Mesothelial cell of epicardium (in vitro differentiated cells): Measurements from ENCODE around the gene INPP5F. TPM values are rescaled to one million over a fixed set of nuclear protein-coding genes. Genes with fewer than 3 reads are reported as not detected.

ENCODE experiments used
- DNase-seq, 2 experiments: peaks; one replicate each; pipeline ENCODE4 v3.0.0; 2021; ENCODE audit warnings: low spot score in 2 of 2; ENCODE audit not compliant: unreplicated experiment in 2 of 2
- H3K27ac Mint-ChIP-seq: 2 replicates; pipeline ENCODE4 v1.8.0; 2021; ENCODE audit warnings: mixed read lengths
- H3K27me3 Mint-ChIP-seq: 2 replicates; pipeline ENCODE4 v1.8.0; 2021; ENCODE audit warnings: low read depth, mixed read lengths
- H3K36me3 Mint-ChIP-seq: 2 replicates; pipeline ENCODE4 v1.8.0; 2021; ENCODE audit warnings: mixed read lengths
- H3K4me1 Mint-ChIP-seq: 2 replicates; pipeline ENCODE4 v1.8.0; 2021; ENCODE audit warnings: mixed read lengths
- H3K4me3 Mint-ChIP-seq: 2 replicates; pipeline ENCODE4 v1.8.0; 2021; ENCODE audit warnings: mild to moderate bottlenecking, moderate library complexity, mixed read lengths
- H3K9me3 Mint-ChIP-seq: 2 replicates; pipeline ENCODE4 v1.8.0; 2021; ENCODE audit warnings: mixed read lengths
- CTCF ChIP-seq: fragments of 200-600 bp; sonication (generic); IDR thresholded peaks from one replicate; pipeline ENCODE4 v1.5.0; 2021; ENCODE audit warnings: antibody characterized with exemption; ENCODE audit not compliant: unreplicated experiment
- total RNA-seq: library from RNA; stranded (reverse); gene quantifications from 3 replicates; pipeline ENCODE4 v1.2.1, GENCODE V29; 2021

INPP5F gene
- total RNA-seq, 1 donor from 2014 or later = 56.5 TPM

GRCh38 chr10:119777686-119778085 lies 51.8 kb downstream of the INPP5F start:
- no peaks in the 10 kb centered on the region for H3K9me3 Mint-ChIP-seq
- no peak overlapping the region for H3K4me3 Mint-ChIP-seq
- no peak overlapping the region for H3K27ac Mint-ChIP-seq
- TF ChIP-seq CTCF = no peak
- no peaks in the 10 kb centered on the region for H3K4me1 Mint-ChIP-seq
- no peak for DNase-seq
- H3K27me3 Mint-ChIP-seq = no peaks in the 10 kb centered on the region
- peaks cover 4% of the 10 kb centered on the region for H3K36me3 Mint-ChIP-seq

- H3K9me3 Mint-ChIP-seq = no peaks in the 10 kb centered on the region
- H3K4me3 Mint-ChIP-seq = no peak overlapping the region
- H3K27ac Mint-ChIP-seq = no peak overlapping the region
- no peaks in the 10 kb centered on the region for H3K4me1 Mint-ChIP-seq
- no peaks in the 10 kb centered on the region for H3K27me3 Mint-ChIP-seq
- DNase-seq = no peak
- no peak for TF ChIP-seq CTCF
- H3K36me3 Mint-ChIP-seq = peaks cover 2% of the 10 kb centered on the region
Measured at GRCh38 chr10:119778776-119779445, 53.1 kb downstream of the INPP5F start.

GRCh38 chr10:119780879-119781480 lies 55.1 kb downstream of the INPP5F start:
- no peak overlapping the region for H3K27ac Mint-ChIP-seq
- H3K27me3 Mint-ChIP-seq = no peaks in the 10 kb centered on the region
- no peaks in the 10 kb centered on the region for H3K9me3 Mint-ChIP-seq

GRCh38 chr10:119781498-119781897 lies 55.6 kb downstream of the INPP5F start:
- no peak for DNase-seq
- Mint-ChIP-seq H3K4me1 (peaks cover 24% of the 10 kb centered on the region), H3K36me3 (peaks cover 2% of the 10 kb centered on the region), H3K27me3 (no peaks in the 10 kb centered on the region), H3K4me3 (no peak overlapping the region), H3K9me3 (no peaks in the 10 kb centered on the region), H3K27ac (no peak overlapping the region)
- TF ChIP-seq CTCF = no peak

More at GRCh38 chr10:119780879-119781480, 55.1 kb downstream of the INPP5F start:
- no peak for TF ChIP-seq CTCF
- Mint-ChIP-seq H3K36me3 (peaks cover 2% of the 10 kb centered on the region), H3K4me1 (peaks cover 19% of the 10 kb centered on the region), H3K4me3 (no peak overlapping the region)
- no peak for DNase-seq

- Mint-ChIP-seq H3K36me3 (peaks cover 4% of the 10 kb centered on the region), H3K27ac (no peak overlapping the region), H3K4me1 (peaks cover 33% of the 10 kb centered on the region), H3K9me3 (no peaks in the 10 kb centered on the region), H3K27me3 (no peaks in the 10 kb centered on the region), H3K4me3 (no peak overlapping the region)
- no peak for TF ChIP-seq CTCF
- no peak for DNase-seq
Measured at GRCh38 chr10:119782981-119783664, 57.3 kb downstream of the INPP5F start.
